Spleen (tissue), 7 donors: ENCODE data around the gene CENPB.

Experiments
- POLR2A ChIP-seq, 3 donors: fragments of 450-650 bp; IDR thresholded peaks; one replicate each; pipeline ENCODE4 v1.5.1; 2017; ENCODE audit warnings: antibody characterized with exemption in 3 of 3, mild to moderate bottlenecking in 1 of 3
- POLR2AphosphoS5 ChIP-seq, 3 donors: sonication (generic); formaldehyde crosslinking; IDR thresholded peaks; one replicate each; pipeline ENCODE4 v1.5.1; 2017; ENCODE audit warnings: antibody characterized with exemption in 3 of 3
- TF ChIP-seq, protein P1 (sequence below), 11 experiments: fragments of 200-600 bp in 7 of 11; fragments of 450-650 bp in 4 of 11; sonication (generic) in 4 of 11; IDR thresholded peaks in 8 of 11; conservative IDR thresholded peaks in 3 of 11; 1 replicate in 7 of 11; 2 replicates in 4 of 11; pipeline versions ENCODE4 v1.4.0 to v1.8.0; 2016 to 2021; ENCODE audit warnings: antibody characterized with exemption in 11 of 11, inconsistent platforms in 4 of 11, mild to moderate bottlenecking in 1 of 11
- donor health status: DM: no; HTN: no; CAD: no; lungs with moderate emphysema.
- donor health status: DM: no; HTN: no; CAD: no.
- donor health status: DM: no; HTN: no; CAD: no.

DNA sequence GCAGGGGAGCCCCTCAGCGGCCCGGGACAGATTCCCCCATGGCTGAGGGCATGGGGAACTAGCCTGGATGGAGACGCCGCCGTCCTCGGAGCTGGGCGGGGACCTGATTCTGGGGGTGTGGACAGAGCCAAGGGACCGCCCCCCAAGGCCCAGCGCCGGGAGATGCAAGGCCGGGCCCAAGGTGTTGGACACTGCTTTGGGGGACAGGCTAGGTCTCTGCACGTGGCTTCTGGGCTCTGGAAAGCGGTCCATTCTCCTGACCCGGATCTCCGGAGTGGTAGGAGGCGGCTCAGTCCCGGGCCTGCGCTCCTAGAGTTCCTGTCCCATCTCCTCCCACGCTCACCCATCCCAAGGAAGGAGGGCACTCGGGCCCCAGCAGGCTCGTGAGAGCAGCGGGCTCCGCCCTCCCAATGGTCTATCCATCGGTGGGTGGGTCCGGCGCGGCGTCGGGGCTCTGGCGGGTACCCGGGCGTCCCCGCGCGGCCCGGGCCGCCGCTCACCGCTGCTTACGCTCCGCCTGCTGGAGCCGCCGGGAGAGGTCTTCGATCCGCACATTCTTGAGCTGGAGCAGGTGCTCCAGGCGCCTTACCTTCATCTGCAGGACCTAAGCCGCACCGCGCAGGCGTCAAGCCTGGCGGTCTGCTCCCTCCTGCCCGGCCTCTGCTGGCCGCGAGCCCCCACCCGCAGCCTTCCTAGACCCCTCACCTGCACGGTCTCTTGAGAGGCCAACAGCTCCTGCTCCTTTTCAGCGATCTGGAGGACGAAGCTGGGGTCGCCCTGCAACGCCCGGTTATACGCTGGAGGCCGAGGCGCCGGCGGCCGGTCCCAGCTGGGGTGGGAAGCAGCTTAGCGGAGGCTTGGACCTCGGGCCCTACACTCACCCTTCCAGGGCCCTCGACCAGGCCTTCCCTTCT is 8.6 kb downstream of the CENPB start:
- TF ChIP-seq, protein P1, sequence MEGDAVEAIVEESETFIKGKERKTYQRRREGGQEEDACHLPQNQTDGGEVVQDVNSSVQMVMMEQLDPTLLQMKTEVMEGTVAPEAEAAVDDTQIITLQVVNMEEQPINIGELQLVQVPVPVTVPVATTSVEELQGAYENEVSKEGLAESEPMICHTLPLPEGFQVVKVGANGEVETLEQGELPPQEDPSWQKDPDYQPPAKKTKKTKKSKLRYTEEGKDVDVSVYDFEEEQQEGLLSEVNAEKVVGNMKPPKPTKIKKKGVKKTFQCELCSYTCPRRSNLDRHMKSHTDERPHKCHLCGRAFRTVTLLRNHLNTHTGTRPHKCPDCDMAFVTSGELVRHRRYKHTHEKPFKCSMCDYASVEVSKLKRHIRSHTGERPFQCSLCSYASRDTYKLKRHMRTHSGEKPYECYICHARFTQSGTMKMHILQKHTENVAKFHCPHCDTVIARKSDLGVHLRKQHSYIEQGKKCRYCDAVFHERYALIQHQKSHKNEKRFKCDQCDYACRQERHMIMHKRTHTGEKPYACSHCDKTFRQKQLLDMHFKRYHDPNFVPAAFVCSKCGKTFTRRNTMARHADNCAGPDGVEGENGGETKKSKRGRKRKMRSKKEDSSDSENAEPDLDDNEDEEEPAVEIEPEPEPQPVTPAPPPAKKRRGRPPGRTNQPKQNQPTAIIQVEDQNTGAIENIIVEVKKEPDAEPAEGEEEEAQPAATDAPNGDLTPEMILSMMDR (IDR thresholded peaks at IDR 0.05 in 8 of 11, conservative IDR thresholded peaks at IDR 0.05 in 3 of 11): no peak
- TF ChIP-seq POLR2A (IDR thresholded peaks at IDR 0.05) (no peak), POLR2AphosphoS5 (IDR thresholded peaks at IDR 0.05) (peak; percentile 27 to 65 (median 58))
